Motor neuron (in vitro differentiated cells): ENCODE results near the gene TSPYL4. TPM values are rescaled to one million over a fixed set of nuclear protein-coding genes. Genes with fewer than 3 reads are reported as not detected.

ENCODE experiments used
- ATAC-seq, 8 experiments: fragments of 200-7000 bp; cut with Tn5 transposase; replicated peaks in 6 of 8; 2 replicates each; pipeline ENCODE4 v1.8.0; 2021; ENCODE audit warnings: mild to moderate bottlenecking in 8 of 8, moderate library complexity in 8 of 8
- H3K27ac ChIP-seq, 2 donors: fragments of 250-450 bp; sonication (Bioruptor Pico); 2 replicates each; pipeline ENCODE4 v1.9.0; 2021; ENCODE audit warnings: antibody characterized with exemption in 2 of 2, mild to moderate bottlenecking in 2 of 2, moderate library complexity in 1 of 2
- H3K4me1 ChIP-seq, 2 donors: fragments of 250-450 bp; sonication (Bioruptor Pico); replicated peaks in 1 of 2; 2 replicates each; pipeline ENCODE4 v1.6.1; 2021; ENCODE audit warnings: antibody characterized with exemption in 2 of 2, mild to moderate bottlenecking in 2 of 2, moderate library complexity in 1 of 2
- H3K4me3 ChIP-seq, 5 donors: fragments of 250-450 bp; sonication (Bioruptor Pico); 2 replicates each; pipeline ENCODE4 v1.9.0; 2021; ENCODE audit warnings: antibody characterized with exemption in 5 of 5, mild to moderate bottlenecking in 5 of 5, moderate library complexity in 4 of 5
- WGBS, 10 experiments: fragments of 450-650 bp; shearing (Covaris generic); methylation state at CpG; one replicate each; pipeline ENCODE4 v1.0.0; 2022; 5-methylcytosine and 5-hydroxymethylcytosine counted together
- in situ Hi-C, 9 experiments: fragments of 400-800 bp; cut with MboI; loops; one replicate each; pipeline ENCODE4 v1.15.0; 2021; ENCODE audit warnings: low sequenced_read_pairs in 9 of 9, low pct_unique_long_range_greater_than_20kb in 2 of 9; ENCODE audit not compliant: unreplicated experiment in 9 of 9
- total RNA-seq, 8 experiments: library from RNA; unstranded; fragments of 300-600 nt; gene quantifications; 2 replicates each; pipeline versions ENCODE4 v1.2.3 to v1.2.4, GENCODE V29; 2022

Gene TSPYL4
- total RNA-seq, 8 experiments from 2014 or later = 17.2 to 78.0 (median 60.3) TPM

- in situ Hi-C loops = loop anchor here in 1 of 9 experiments (25.0 kb wide), 1 partner anchor 105 kb away; the partner anchor contains the start of gene NT5DC1
- H3K4me3 ChIP-seq = no peak overlapping the region
Observed at GRCh38 chr6:116217069-116217468, 36.8 kb downstream of the TSPYL4 start.

GRCh38 chr6:116215414-116215813, 38.5 kb downstream of the TSPYL4 start:
- 52 to 100% (median 81%) methylated on average over 1 to 5 of the region's 5 CpGs; no CpG with 5 or more reads in 2 of the 10 experiments for WGBS, 10 experiments
- in situ Hi-C loops = loop anchor here in 1 of 9 experiments (25.0 kb wide), 1 partner anchor 103 kb away; the partner anchor contains the start of gene NT5DC1
- Histone ChIP-seq H3K27ac (no peak overlapping the region), H3K4me3 (no peak overlapping the region), H3K4me1 (no peaks in the 10 kb centered on the region)
- no peak for ATAC-seq

More at GRCh38 chr6:116217069-116217468, 36.8 kb downstream of the TSPYL4 start:
- Histone ChIP-seq H3K27ac (no peak overlapping the region), H3K4me1 (no peaks in the 10 kb centered on the region)
- 0 to 45% (median 0%) methylated on average over 1 of the region's 1 CpG; no CpG with 5 or more reads in 2 of the 10 experiments for WGBS, 10 experiments
- ATAC-seq = peak in 6 of 8 experiments; percentile 38 to 78 (median 62)

- no peak for ATAC-seq
- in situ Hi-C loops = loop anchor here in 1 of 9 experiments (25.0 kb wide), 1 partner anchor 102 kb away; the partner anchor contains the start of gene NT5DC1
- Histone ChIP-seq H3K4me1 (no peaks in the 10 kb centered on the region), H3K27ac (no peak overlapping the region), H3K4me3 (no peak overlapping the region)
- 50 to 100% (median 80%) methylated on average over 1 of the region's 1 CpG; no CpG with 5 or more reads in 3 of the 10 experiments for WGBS, 10 experiments
Observed at GRCh38 chr6:116214681-116215080, 39.2 kb downstream of the TSPYL4 start.

- peak in 2 of 8 experiments; percentile 39 for ATAC-seq
- H3K4me3 ChIP-seq = no peak overlapping the region
- no peaks in the 10 kb centered on the region for H3K4me1 ChIP-seq
- WGBS, 10 experiments = 44 to 100% (median 90%) methylated on average over 2 to 3 of the region's 3 CpGs; no CpG with 5 or more reads in 3 of the 10 experiments
- in situ Hi-C loops = loop anchor here in 1 of 9 experiments (25.0 kb wide), 1 partner anchor 99 kb away; the partner anchor contains the start of gene NT5DC1
- no peak overlapping the region for H3K27ac ChIP-seq
Observed at GRCh38 chr6:116210750-116211425, 43.0 kb downstream of the TSPYL4 start.

- H3K4me1 ChIP-seq = no peaks in the 10 kb centered on the region
- no peak overlapping the region for H3K27ac ChIP-seq
- 60 to 94% (median 84%) methylated on average over 1 to 5 of the region's 5 CpGs; no CpG with 5 or more reads in 1 of the 10 experiments for WGBS, 10 experiments
- in situ Hi-C loops = loop anchor here in 1 of 9 experiments (25.0 kb wide), 1 partner anchor 98 kb away; the partner anchor contains the start of gene NT5DC1
- ATAC-seq = no peak
- no peak overlapping the region for H3K4me3 ChIP-seq
Observed at GRCh38 chr6:116210316-116210715, 43.6 kb downstream of the TSPYL4 start.

GRCh38 chr6:116208056-116208785, 45.7 kb downstream of the TSPYL4 start:
- 10 to 92% (median 76%) methylated on average over 1 to 4 of the region's 4 CpGs; no CpG with 5 or more reads in 1 of the 10 experiments for WGBS, 10 experiments
- in situ Hi-C loops = loop anchor here in 1 of 9 experiments (25.0 kb wide), 1 partner anchor 96 kb away; the partner anchor contains the start of gene NT5DC1
- Histone ChIP-seq H3K4me3 (no peak overlapping the region), H3K27ac (no peak overlapping the region), H3K4me1 (no peaks in the 10 kb centered on the region)
- ATAC-seq = no peak

GRCh38 chr6:116206231-116206903, 47.5 kb downstream of the TSPYL4 start:
- 77 to 100% (median 100%) methylated on average over 1 of the region's 1 CpG for WGBS, 10 experiments
- no peak for ATAC-seq
- Histone ChIP-seq H3K4me1 (no peaks in the 10 kb centered on the region), H3K4me3 (no peak overlapping the region), H3K27ac (no peak overlapping the region)
- in situ Hi-C loops = loop anchor here in 1 of 9 experiments (25.0 kb wide), 1 partner anchor 94 kb away; the partner anchor contains the start of gene NT5DC1

- WGBS, 10 experiments = 55 to 100% (median 75%) methylated on average over 1 to 2 of the region's 2 CpGs; no CpG with 5 or more reads in 1 of the 10 experiments
- ATAC-seq = no peak
- in situ Hi-C loops = loop anchor here in 1 of 9 experiments (25.0 kb wide), 1 partner anchor 93 kb away; the partner anchor contains the start of gene NT5DC1
Observed at GRCh38 chr6:116205281-116205680, 48.6 kb downstream of the TSPYL4 start.

GRCh38 chr6:116201538-116201937, 52.3 kb downstream of the TSPYL4 start:
- Histone ChIP-seq H3K27ac (no peak overlapping the region), H3K4me1 (no peaks in the 10 kb centered on the region), H3K4me3 (no peak overlapping the region)
- in situ Hi-C loops = loop anchor here in 1 of 9 experiments (25.0 kb wide), 1 partner anchor 89 kb away; the partner anchor contains the start of gene NT5DC1
- ATAC-seq = no peak
- 71 to 100% (median 89%) methylated on average over 1 to 2 of the region's 2 CpGs; no CpG with 5 or more reads in 4 of the 10 experiments for WGBS, 10 experiments

More at GRCh38 chr6:116205281-116205680, 48.6 kb downstream of the TSPYL4 start:
- H3K4me3 ChIP-seq = no peak overlapping the region
- no peak overlapping the region for H3K27ac ChIP-seq
- no peaks in the 10 kb centered on the region for H3K4me1 ChIP-seq

- in situ Hi-C loops = loop anchor here in 1 of 9 experiments (25.0 kb wide), 1 partner anchor 88 kb away; the partner anchor contains the start of gene NT5DC1
- no peak for ATAC-seq
- H3K4me1 ChIP-seq = no peaks in the 10 kb centered on the region
- no peak overlapping the region for H3K27ac ChIP-seq
- no peak overlapping the region for H3K4me3 ChIP-seq
- 78 to 100% (median 99%) methylated on average over 2 to 3 of the region's 3 CpGs for WGBS, 10 experiments
Observed at GRCh38 chr6:116200619-116201249, 53.1 kb downstream of the TSPYL4 start.
